Tibial nerve (tissue), 3 donors: ENCODE results near the gene PARD3B.

Source experiments
- POLR2A ChIP-seq, 2 donors: fragments of 450-650 bp; IDR thresholded peaks; one replicate each; pipeline ENCODE4 v1.6.1; 2017; ENCODE audit warnings: antibody characterized with exemption in 2 of 2, mild to moderate bottlenecking in 2 of 2, moderate library complexity in 2 of 2
- TF ChIP-seq, protein P1 (sequence below), 5 experiments: fragments of 200-600 bp in 3 of 5; fragments of 450-650 bp in 2 of 5; sonication (generic) in 3 of 5; IDR thresholded peaks; one replicate each; pipeline ENCODE4 v1.5.1; 2016 to 2019; ENCODE audit warnings: antibody characterized with exemption in 5 of 5, mild to moderate bottlenecking in 3 of 5, moderate library complexity in 2 of 5

DNA sequence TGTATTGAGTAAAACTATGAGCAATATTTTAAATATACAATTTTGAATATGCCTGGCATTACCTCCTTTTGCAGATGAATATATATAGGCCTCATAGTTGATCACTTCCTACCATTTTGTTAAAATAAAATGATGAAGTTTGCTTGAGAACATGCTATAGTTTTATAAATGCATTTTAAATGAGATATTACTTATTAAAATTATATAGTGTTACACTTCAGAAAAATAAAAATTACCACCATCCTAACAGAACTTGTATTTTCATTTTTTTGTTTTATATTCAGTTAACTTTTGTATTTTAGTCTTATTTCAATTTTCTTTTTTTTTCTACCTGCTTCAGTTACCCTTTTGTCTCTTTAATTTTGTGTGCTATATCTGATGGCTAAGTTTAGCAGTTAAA, 426.9 kb downstream of the PARD3B start:
- TF ChIP-seq, protein P1, sequence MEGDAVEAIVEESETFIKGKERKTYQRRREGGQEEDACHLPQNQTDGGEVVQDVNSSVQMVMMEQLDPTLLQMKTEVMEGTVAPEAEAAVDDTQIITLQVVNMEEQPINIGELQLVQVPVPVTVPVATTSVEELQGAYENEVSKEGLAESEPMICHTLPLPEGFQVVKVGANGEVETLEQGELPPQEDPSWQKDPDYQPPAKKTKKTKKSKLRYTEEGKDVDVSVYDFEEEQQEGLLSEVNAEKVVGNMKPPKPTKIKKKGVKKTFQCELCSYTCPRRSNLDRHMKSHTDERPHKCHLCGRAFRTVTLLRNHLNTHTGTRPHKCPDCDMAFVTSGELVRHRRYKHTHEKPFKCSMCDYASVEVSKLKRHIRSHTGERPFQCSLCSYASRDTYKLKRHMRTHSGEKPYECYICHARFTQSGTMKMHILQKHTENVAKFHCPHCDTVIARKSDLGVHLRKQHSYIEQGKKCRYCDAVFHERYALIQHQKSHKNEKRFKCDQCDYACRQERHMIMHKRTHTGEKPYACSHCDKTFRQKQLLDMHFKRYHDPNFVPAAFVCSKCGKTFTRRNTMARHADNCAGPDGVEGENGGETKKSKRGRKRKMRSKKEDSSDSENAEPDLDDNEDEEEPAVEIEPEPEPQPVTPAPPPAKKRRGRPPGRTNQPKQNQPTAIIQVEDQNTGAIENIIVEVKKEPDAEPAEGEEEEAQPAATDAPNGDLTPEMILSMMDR (IDR thresholded peaks at IDR 0.05): no peak
- TF ChIP-seq POLR2A (IDR thresholded peaks at IDR 0.05): no peak
